GM18873 (cell line): Measurements from ENCODE around the gene CCDC149.
"Not testable (repeated sequence)": the region's sequence is repeated elsewhere in the genome, so short reads cannot be mapped to it uniquely, and the experiment has no call there.

Source experiments
- ATAC-seq: cut with Tn5 transposase; IDR thresholded peaks from one replicate; pipeline ENCODE4 v1.9.1; 2021; ENCODE audit warnings: mild to moderate bottlenecking, moderate library complexity, moderate number of reproducible peaks; ENCODE audit not compliant: unreplicated experiment, low FRiP score

CCDC149 gene

GRCh38 chr4:24917076-24917856 lies 4.4 kb upstream of the CCDC149 start:
- ATAC-seq = no peak

- no peak for ATAC-seq
These were observed 2.5 kb upstream of the CCDC149 start for GRCh38 chr4:24915121-24915922.

GRCh38 chr4:24914460-24914859 lies 1.6 kb upstream of the CCDC149 start:
- ATAC-seq = no peak

GRCh38 chr4:24913119-24913485 lies 260 bp upstream of the CCDC149 start:
- no peak for ATAC-seq

- ATAC-seq = no peak
These were observed 2.3 kb downstream of the CCDC149 start for GRCh38 chr4:24910499-24910898.

GRCh38 chr4:24909606-24910005 lies 3.2 kb downstream of the CCDC149 start:
- ATAC-seq = not testable (repeated sequence)

GRCh38 chr4:24897639-24898038 lies 15.2 kb downstream of the CCDC149 start:
- ATAC-seq = no peak

- ATAC-seq = no peak
These were observed 15.9 kb downstream of the CCDC149 start for GRCh38 chr4:24896977-24897376.

- no peak for ATAC-seq
These were observed 16.8 kb downstream of the CCDC149 start for GRCh38 chr4:24896056-24896455.

GRCh38 chr4:24895461-24895860 lies 17.4 kb downstream of the CCDC149 start:
- no peak for ATAC-seq

GRCh38 chr4:24894846-24895245 lies 18.0 kb downstream of the CCDC149 start:
- no peak for ATAC-seq

- ATAC-seq = no peak
These were observed 18.6 kb downstream of the CCDC149 start for GRCh38 chr4:24894243-24894642.

- no peak for ATAC-seq
These were observed 20.1 kb downstream of the CCDC149 start for GRCh38 chr4:24892778-24893177.

- ATAC-seq = no peak
These were observed 20.6 kb downstream of the CCDC149 start for GRCh38 chr4:24892278-24892677.

- ATAC-seq = no peak
These were observed 22.2 kb downstream of the CCDC149 start for GRCh38 chr4:24890561-24891126.

- no peak for ATAC-seq
These were observed 22.9 kb downstream of the CCDC149 start for GRCh38 chr4:24889991-24890390.

GRCh38 chr4:24888475-24889344 lies 24.1 kb downstream of the CCDC149 start:
- ATAC-seq = no peak

GRCh38 chr4:24887881-24888430 lies 24.9 kb downstream of the CCDC149 start:
- no peak for ATAC-seq

GRCh38 chr4:24886596-24886995 lies 26.2 kb downstream of the CCDC149 start:
- no peak for ATAC-seq

- no peak for ATAC-seq
These were observed 27.5 kb downstream of the CCDC149 start for GRCh38 chr4:24885342-24885741.
